Gastroesophageal sphincter (tissue), 3 donors: ENCODE data around the gene XYLT1.
A peak's percentile ranks its signal among the peaks of the same experiment; 100 is the strongest.

Experiments
- CTCF ChIP-seq, 4 experiments: fragments of 200-600 bp in 2 of 4; fragments of 450-650 bp in 2 of 4; sonication (generic) in 1 of 4; IDR thresholded peaks; one replicate each; pipeline ENCODE4 v1.5.1; 2017 to 2019; ENCODE audit warnings: antibody characterized with exemption in 4 of 4, mild to moderate bottlenecking in 2 of 4, moderate library complexity in 2 of 4
- EP300 ChIP-seq: sonication (generic); formaldehyde crosslinking; IDR thresholded peaks from one replicate; pipeline ENCODE4 v1.6.1; 2017; ENCODE audit warnings: antibody characterized with exemption, mild to moderate bottlenecking

GRCh38 chr16:17313085-17313611 lies 157.6 kb downstream of the XYLT1 start:
- TF ChIP-seq EP300 (peak; percentile 38), CTCF (IDR thresholded peaks at IDR 0.05) (no peak)
